A549 (cell line): ENCODE data around the gene MAP3K20. TPM values are rescaled to one million over a fixed set of nuclear protein-coding genes. Genes with fewer than 3 reads are reported as not detected.

Source experiments
- ATAC-seq, 2 experiments: fragments of 200-7000 bp in 1 of 2; fragments of >200 bp in 1 of 2; cut with Nextera tagmentation in 1 of 2; cut with Tn5 transposase in 1 of 2; 3 replicates each; pipeline versions ENCODE4 v1.8.0 to v1.9.1; 2018 to 2020; ENCODE audit warnings: mild to moderate bottlenecking in 1 of 2, moderate library complexity in 1 of 2
- CTCF ChIA-PET: fragments of 300-600 bp; sonication (Branson Sonifier 250); formaldehyde crosslinking; extraction: SDS; loops from one replicate; lab custom pipeline; 2021; ENCODE audit warnings: antibody characterized with exemption, inconsistent platforms; lab: Yijun Ruan, JAX
- POLR2A ChIA-PET: fragments of 350-600 bp; formaldehyde crosslinking; extraction: SDS; loops from one replicate; lab custom pipeline; 2021; ENCODE audit warnings: antibody characterized with exemption, inconsistent platforms; lab: Yijun Ruan, JAX
- DNase-seq, 2 experiments: peaks; one replicate each; pipeline versions ENCODE4 v3.0.0 to v3.0.0-alpha.2; 2011 to 2016; ENCODE audit warnings: low read depth in 1 of 2, low spot score in 1 of 2
- FAIRE-seq: peaks from 2 replicates; lab custom pipeline; 2011; peaks lifted over from hg19 to GRCh38; lab: Jason Lieb, UNC
- H3K27ac ChIP-seq, 2 experiments: fragments of >200 bp; sonication (Bioruptor Twin); formaldehyde crosslinking; 3 replicates each; pipeline ENCODE4 v1.5.1; 2016 to 2017
- H3K4me1 ChIP-seq: fragments of >200 bp; sonication (Bioruptor Twin); formaldehyde crosslinking; 3 replicates; pipeline ENCODE4 v1.6.1; 2016
- H3K4me2 ChIP-seq: fragments of >200 bp; sonication (Bioruptor Twin); formaldehyde crosslinking; 3 replicates; pipeline ENCODE4 v1.6.1; 2016
- H3K4me3 ChIP-seq: fragments of >200 bp; sonication (Bioruptor Twin); formaldehyde crosslinking; 3 replicates; pipeline ENCODE4 v1.5.1; 2016
- H3K9me3 ChIP-seq: fragments of >200 bp; sonication (Bioruptor Twin); formaldehyde crosslinking; 3 replicates; pipeline ENCODE4 v1.6.1; 2016
- BHLHE40 ChIP-seq: IDR thresholded peaks from 2 replicates; pipeline ENCODE4 v1.6.1; 2012; ENCODE audit warnings: low read depth, low read length, inconsistent platforms
- CBX8 ChIP-seq: fragments of 200-600 bp; sonication (generic); IDR thresholded peaks from 2 replicates; pipeline ENCODE4 v1.6.1; 2016
- CEBPB ChIP-seq, 2 experiments: fragments of >200 bp in 1 of 2; sonication (Bioruptor Twin) in 1 of 2; formaldehyde crosslinking in 1 of 2; IDR thresholded peaks; 2 replicates each; pipeline ENCODE4 v1.6.1; 2012 to 2016
- CHD2 ChIP-seq: fragments of 150-350 bp; IDR thresholded peaks from 2 replicates; pipeline ENCODE4 v1.6.1; 2014; ENCODE audit warnings: low read length; ENCODE audit not compliant: partially characterized antibody
- CHD4 ChIP-seq: fragments of 200-600 bp; sonication (generic); IDR thresholded peaks from 2 replicates; pipeline ENCODE4 v1.6.1; 2016; ENCODE audit warnings: antibody characterized with exemption, mild to moderate bottlenecking, borderline replicate concordance
- EP300 ChIP-seq, 2 experiments: fragments of >200 bp; sonication (Bioruptor Twin); formaldehyde crosslinking; IDR thresholded peaks; 2 replicates in 1 of 2; 3 replicates in 1 of 2; pipeline ENCODE4 v1.6.1; 2016 to 2017
- GATA3 ChIP-seq: IDR thresholded peaks from 2 replicates; pipeline ENCODE4 v1.6.1; 2012; ENCODE audit warnings: borderline replicate concordance
- HOXA7 ChIP-seq: fragments of 250-450 bp; sonication (Bioruptor Pico); IDR thresholded peaks from 2 replicates; pipeline ENCODE4 v1.5.0; 2020; ENCODE audit warnings: mild to moderate bottlenecking, moderate library complexity
- HOXB5 ChIP-seq: fragments of 250-450 bp; sonication (Bioruptor Pico); IDR thresholded peaks from 2 replicates; pipeline ENCODE4 v1.5.0; 2020; ENCODE audit warnings: mild to moderate bottlenecking, moderate library complexity
- JUN ChIP-seq, 2 experiments: fragments of >200 bp; sonication (Bioruptor Twin); formaldehyde crosslinking; IDR thresholded peaks; 2 replicates in 1 of 2; 3 replicates in 1 of 2; pipeline ENCODE4 v1.6.1; 2016 to 2017
- NR3C1 ChIP-seq: fragments of >200 bp; sonication (Bioruptor Twin); formaldehyde crosslinking; IDR thresholded peaks from 3 replicates; pipeline ENCODE4 v1.6.1; 2017
- RAD21 ChIP-seq, 2 experiments: fragments of >200 bp in 1 of 2; sonication (Bioruptor Twin) in 1 of 2; formaldehyde crosslinking in 1 of 2; IDR thresholded peaks in 1 of 2; conservative IDR thresholded peaks in 1 of 2; 2 replicates in 1 of 2; 3 replicates in 1 of 2; pipeline ENCODE4 v1.6.1; 2012 to 2018; ENCODE audit warnings: inconsistent platforms in 1 of 2
- RCOR1 ChIP-seq: fragments of 150-350 bp; IDR thresholded peaks from 2 replicates; pipeline ENCODE4 v1.6.1; 2014; ENCODE audit warnings: antibody characterized with exemption, low read length, low read depth
- RFX5 ChIP-seq: fragments of 450-650 bp; IDR thresholded peaks from 2 replicates; pipeline ENCODE4 v1.7.1; 2014; ENCODE audit warnings: antibody characterized with exemption, mild to moderate bottlenecking, moderate library complexity
- TP53 ChIP-seq: fragments of 250-450 bp; sonication (Bioruptor Pico); IDR thresholded peaks from 2 replicates; pipeline ENCODE4 v1.5.0; 2021; ENCODE audit warnings: mild to moderate bottlenecking, moderate library complexity
- ZC3H11A ChIP-seq: fragments of 450-650 bp; IDR thresholded peaks from 2 replicates; pipeline ENCODE4 v1.6.1; 2014; ENCODE audit warnings: antibody characterized with exemption, mild to moderate bottlenecking
- ZFP36 ChIP-seq: fragments of 450-650 bp; IDR thresholded peaks from 2 replicates; pipeline ENCODE4 v1.6.1; 2014; ENCODE audit warnings: borderline replicate concordance; ENCODE audit not compliant: partially characterized antibody
- WGBS: methylation state at CpG from one replicate; pipeline ENCODE4 v1.1.6; 2017; ENCODE audit errors: missing lambda C conversion rate; 5-methylcytosine and 5-hydroxymethylcytosine counted together
- polyA plus RNA-seq, 4 experiments: library from polyadenylated mRNA; depleted of rRNA in 3 of 4; stranded (reverse); fragments of >200 nt; fragmentation: RNase III in 1 of 4; extraction: RNeasy Plus Mini Kit Qiagen cat#74134 plus additional on column Dnase treatment in 1 of 4; gene quantifications; 2 replicates in 3 of 4; 3 replicates in 1 of 4; pipeline ENCODE4 v1.2.3, GENCODE V29; 2011 to 2017
- TF ChIP-seq, protein P1 (sequence below): fragments of >200 bp; sonication (Bioruptor Twin); formaldehyde crosslinking; IDR thresholded peaks from 3 replicates; pipeline ENCODE4 v1.5.1; 2016
- TF ChIP-seq, protein P2 (sequence below): fragments of 250-450 bp; sonication (Bioruptor Pico); IDR thresholded peaks from 2 replicates; pipeline ENCODE4 v1.5.0; 2021; ENCODE audit warnings: mild to moderate bottlenecking, moderate library complexity, borderline replicate concordance
- TF ChIP-seq, protein P3 (sequence below): fragments of 200-600 bp; sonication (generic); IDR thresholded peaks from 2 replicates; pipeline ENCODE4 v1.6.1; 2016; ENCODE audit warnings: antibody characterized with exemption, mild to moderate bottlenecking, moderate library complexity
- TF ChIP-seq, protein P4 (sequence below): fragments of >200 bp; sonication (Bioruptor Twin); formaldehyde crosslinking; IDR thresholded peaks from 3 replicates; pipeline ENCODE4 v1.6.1; 2016
- TF ChIP-seq, protein P5 (sequence below): fragments of 150-350 bp; IDR thresholded peaks from 2 replicates; pipeline ENCODE4 v1.6.1; 2014; ENCODE audit warnings: low read depth, mild to moderate bottlenecking, low read length

MAP3K20 gene
- polyA plus RNA-seq, 2 of the 4 experiments (the other 2 are of a cell fraction): 34.7 to 80.7 TPM

DNA sequence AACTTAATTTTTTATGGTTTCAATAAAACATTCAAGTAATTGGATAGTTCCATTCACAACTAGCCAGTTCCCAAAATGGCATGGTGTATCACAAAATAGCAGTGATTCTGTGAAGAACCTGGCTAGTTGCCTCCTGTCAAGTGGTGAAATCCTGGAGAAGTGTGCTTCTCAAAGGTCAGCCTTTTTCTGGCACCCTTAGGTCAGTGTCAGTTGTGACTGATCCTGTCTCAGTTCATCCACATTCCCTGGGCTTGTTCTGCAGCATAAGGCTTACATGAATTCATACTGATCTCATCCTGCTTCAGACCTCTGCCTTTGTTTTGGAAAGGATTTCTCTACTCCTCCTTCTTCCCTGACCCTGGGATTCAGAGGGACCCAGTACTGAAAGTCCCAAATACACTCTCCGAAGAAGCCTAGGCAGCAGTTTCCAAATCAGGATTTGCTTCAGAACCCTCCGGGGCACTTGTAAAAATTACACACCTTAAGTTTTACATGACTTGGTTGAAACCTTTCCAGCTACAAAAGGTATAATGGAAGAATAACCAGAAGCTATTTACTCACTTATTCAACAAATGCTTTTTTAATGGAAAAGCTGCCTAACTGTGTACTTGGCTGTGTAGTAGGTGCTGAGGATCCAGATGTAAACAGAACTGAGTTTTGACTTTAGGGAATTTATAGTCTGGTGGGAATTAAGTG, 11.0 kb downstream of the MAP3K20 start:
- peak overlapping the region; percentile 81 for H3K4me2 ChIP-seq
- 7% methylated on average over 2 of the region's 2 CpGs for WGBS
- H3K4me1 ChIP-seq: peaks cover 90% of the 10 kb centered on the region
- no peaks in the 10 kb centered on the region for H3K9me3 ChIP-seq
- CTCF ChIA-PET: interaction anchor here (1.9 kb wide), 1 partner anchor 59 kb away, joined by 5 read pairs; no protein-coding TSS in a partner anchor
- FAIRE-seq (no peak), DNase-seq (no peak), ATAC-seq (peak; percentile 16 to 41; a peak in 3 of 6 replicates)
- H3K4me3 ChIP-seq: no peak overlapping the region
- TF ChIP-seq, protein P1, sequence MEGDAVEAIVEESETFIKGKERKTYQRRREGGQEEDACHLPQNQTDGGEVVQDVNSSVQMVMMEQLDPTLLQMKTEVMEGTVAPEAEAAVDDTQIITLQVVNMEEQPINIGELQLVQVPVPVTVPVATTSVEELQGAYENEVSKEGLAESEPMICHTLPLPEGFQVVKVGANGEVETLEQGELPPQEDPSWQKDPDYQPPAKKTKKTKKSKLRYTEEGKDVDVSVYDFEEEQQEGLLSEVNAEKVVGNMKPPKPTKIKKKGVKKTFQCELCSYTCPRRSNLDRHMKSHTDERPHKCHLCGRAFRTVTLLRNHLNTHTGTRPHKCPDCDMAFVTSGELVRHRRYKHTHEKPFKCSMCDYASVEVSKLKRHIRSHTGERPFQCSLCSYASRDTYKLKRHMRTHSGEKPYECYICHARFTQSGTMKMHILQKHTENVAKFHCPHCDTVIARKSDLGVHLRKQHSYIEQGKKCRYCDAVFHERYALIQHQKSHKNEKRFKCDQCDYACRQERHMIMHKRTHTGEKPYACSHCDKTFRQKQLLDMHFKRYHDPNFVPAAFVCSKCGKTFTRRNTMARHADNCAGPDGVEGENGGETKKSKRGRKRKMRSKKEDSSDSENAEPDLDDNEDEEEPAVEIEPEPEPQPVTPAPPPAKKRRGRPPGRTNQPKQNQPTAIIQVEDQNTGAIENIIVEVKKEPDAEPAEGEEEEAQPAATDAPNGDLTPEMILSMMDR: no peak
- TF ChIP-seq HOXB5 (no peak), ZC3H11A (no peak), EP300 (IDR thresholded peaks at IDR 0.05) (no peak), HOXA7 (no peak), TP53 (CRISPR knock-in tag) (no peak)
- POLR2A ChIA-PET: no interaction called here
- peak overlapping the region; percentile 69 to 72 for H3K27ac ChIP-seq

DNA sequence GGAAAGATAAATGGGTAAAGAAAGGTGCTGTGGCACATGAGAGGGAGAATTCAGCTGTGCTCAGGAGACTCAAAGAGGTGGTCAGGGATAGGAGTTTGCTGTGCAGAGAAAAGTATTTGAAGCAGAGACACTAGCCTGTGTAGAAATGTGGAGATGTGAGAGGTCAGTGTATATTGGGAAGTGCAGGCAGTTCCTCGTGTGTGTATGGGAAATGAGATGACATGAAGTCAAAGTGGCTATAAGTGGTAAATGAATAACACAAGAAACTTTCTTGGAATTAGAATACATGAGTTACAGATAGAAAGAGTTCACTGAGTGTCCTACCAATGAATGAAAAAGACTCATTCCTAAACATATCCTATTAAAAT, 11.6 kb downstream of the MAP3K20 start:
- peaks cover 92% of the 10 kb centered on the region for H3K4me1 ChIP-seq
- no peak for FAIRE-seq
- TF ChIP-seq BHLHE40 (no peak), CBX8 (no peak)
- TF ChIP-seq, all 56 proteins: peak for 0
- peak overlapping the region; percentile 69 to 72 for H3K27ac ChIP-seq
- peak; percentile 51 to 58; a peak in 4 of 6 replicates for ATAC-seq
- POLR2A ChIA-PET: no interaction called here
- 3% methylated on average over 1 of the region's 1 CpG for WGBS
- no peak for DNase-seq
- peak overlapping the region; percentile 81 for H3K4me2 ChIP-seq
- no peak overlapping the region for H3K4me3 ChIP-seq
- H3K9me3 ChIP-seq: no peaks in the 10 kb centered on the region
- CTCF ChIA-PET: interaction anchor here (1.5 to 1.9 kb wide), 2 partner anchors 44 to 59 kb away, joined by 3 to 5 read pairs; no protein-coding TSS in a partner anchor

DNA sequence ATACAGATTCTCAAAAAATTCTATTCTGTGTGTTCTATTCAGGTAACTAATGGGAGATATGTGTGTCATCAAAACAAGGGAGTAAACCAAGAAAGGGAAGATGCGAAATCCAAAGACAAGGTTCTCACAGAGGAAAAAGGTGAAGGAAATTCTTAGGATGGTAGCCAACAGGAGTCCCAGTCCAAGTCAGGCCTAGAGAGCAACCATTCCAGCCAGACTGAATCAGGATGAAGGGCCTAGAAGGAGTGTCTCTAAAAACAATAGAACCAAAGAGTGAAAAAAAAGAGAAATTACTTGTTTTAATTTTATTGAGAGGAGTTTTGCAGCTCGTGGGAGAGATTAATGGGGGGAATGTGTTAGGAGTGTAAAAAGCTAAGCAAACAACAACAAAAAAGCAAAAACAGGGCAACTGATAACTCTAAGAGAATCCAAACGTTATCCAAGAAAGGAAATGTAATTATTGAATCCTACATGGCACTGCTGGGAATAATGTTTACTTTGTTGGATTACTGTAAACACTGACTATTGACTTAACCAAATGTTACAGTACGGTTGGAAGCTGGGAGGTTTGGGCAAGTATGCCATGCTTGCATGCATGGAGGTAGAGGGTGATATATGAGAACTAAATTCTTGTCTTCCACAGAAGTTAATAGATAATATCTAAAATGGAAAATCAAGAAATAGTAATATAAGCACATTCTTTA, 12.3 kb downstream of the MAP3K20 start:
- DNase-seq: peak in 1 of 2 experiments; percentile 76
- Histone ChIP-seq H3K27ac (peak overlapping the region; percentile 72 to 76), H3K4me3 (no peak overlapping the region), H3K4me2 (peak overlapping the region; percentile 81), H3K4me1 (peaks cover 88% of the 10 kb centered on the region), H3K9me3 (no peaks in the 10 kb centered on the region)
- 8% methylated on average over 4 of the region's 4 CpGs for WGBS
- ATAC-seq: peak in 1 of 2 experiments; percentile 82; a peak in 3 of 6 replicates
- FAIRE-seq: peak; percentile 51
- ChIA-PET CTCF (interaction anchor here (0.8 to 1.5 kb wide), 3 partner anchors 34 to 43 kb away, joined by 3 read pairs; no protein-coding TSS in a partner anchor), POLR2A (no interaction called here)
- TF ChIP-seq, protein P2, sequence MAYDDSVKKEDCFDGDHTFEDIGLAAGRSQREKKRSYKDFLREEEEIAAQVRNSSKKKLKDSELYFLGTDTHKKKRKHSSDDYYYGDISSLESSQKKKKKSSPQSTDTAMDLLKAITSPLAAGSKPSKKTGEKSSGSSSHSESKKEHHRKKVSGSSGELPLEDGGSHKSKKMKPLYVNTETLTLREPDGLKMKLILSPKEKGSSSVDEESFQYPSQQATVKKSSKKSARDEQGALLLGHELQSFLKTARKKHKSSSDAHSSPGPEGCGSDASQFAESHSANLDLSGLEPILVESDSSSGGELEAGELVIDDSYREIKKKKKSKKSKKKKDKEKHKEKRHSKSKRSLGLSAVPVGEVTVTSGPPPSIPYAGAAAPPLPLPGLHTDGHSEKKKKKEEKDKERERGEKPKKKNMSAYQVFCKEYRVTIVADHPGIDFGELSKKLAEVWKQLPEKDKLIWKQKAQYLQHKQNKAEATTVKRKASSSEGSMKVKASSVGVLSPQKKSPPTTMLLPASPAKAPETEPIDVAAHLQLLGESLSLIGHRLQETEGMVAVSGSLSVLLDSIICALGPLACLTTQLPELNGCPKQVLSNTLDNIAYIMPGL (CRISPR knock-in tag): no peak
- TF ChIP-seq, protein P3, sequence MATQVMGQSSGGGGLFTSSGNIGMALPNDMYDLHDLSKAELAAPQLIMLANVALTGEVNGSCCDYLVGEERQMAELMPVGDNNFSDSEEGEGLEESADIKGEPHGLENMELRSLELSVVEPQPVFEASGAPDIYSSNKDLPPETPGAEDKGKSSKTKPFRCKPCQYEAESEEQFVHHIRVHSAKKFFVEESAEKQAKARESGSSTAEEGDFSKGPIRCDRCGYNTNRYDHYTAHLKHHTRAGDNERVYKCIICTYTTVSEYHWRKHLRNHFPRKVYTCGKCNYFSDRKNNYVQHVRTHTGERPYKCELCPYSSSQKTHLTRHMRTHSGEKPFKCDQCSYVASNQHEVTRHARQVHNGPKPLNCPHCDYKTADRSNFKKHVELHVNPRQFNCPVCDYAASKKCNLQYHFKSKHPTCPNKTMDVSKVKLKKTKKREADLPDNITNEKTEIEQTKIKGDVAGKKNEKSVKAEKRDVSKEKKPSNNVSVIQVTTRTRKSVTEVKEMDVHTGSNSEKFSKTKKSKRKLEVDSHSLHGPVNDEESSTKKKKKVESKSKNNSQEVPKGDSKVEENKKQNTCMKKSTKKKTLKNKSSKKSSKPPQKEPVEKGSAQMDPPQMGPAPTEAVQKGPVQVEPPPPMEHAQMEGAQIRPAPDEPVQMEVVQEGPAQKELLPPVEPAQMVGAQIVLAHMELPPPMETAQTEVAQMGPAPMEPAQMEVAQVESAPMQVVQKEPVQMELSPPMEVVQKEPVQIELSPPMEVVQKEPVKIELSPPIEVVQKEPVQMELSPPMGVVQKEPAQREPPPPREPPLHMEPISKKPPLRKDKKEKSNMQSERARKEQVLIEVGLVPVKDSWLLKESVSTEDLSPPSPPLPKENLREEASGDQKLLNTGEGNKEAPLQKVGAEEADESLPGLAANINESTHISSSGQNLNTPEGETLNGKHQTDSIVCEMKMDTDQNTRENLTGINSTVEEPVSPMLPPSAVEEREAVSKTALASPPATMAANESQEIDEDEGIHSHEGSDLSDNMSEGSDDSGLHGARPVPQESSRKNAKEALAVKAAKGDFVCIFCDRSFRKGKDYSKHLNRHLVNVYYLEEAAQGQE: no peak
- TF ChIP-seq RFX5 (no peak), GATA3 (peak; percentile 78), ZFP36 (no peak), NR3C1 (no peak), CEBPB (IDR thresholded peaks at IDR 0.05) (peak in 1 of 2 experiments; percentile 69; a peak in 2 of 4 replicates), CHD4 (no peak), CHD2 (no peak), RCOR1 (no peak), RAD21 (conservative IDR thresholded peaks at IDR 0.05 in 1 of 2, IDR thresholded peaks at IDR 0.05 in 1 of 2) (peak in 1 of 2 experiments; percentile 31; a peak in 2 of 5 replicates), JUN (IDR thresholded peaks at IDR 0.05) (peak in 1 of 2 experiments; percentile 40; a peak in 1 of 5 replicates)
- TF ChIP-seq, protein P4, sequence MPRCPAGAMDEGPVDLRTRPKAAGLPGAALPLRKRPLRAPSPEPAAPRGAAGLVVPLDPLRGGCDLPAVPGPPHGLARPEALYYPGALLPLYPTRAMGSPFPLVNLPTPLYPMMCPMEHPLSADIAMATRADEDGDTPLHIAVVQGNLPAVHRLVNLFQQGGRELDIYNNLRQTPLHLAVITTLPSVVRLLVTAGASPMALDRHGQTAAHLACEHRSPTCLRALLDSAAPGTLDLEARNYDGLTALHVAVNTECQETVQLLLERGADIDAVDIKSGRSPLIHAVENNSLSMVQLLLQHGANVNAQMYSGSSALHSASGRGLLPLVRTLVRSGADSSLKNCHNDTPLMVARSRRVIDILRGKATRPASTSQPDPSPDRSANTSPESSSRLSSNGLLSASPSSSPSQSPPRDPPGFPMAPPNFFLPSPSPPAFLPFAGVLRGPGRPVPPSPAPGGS: no peak
- TF ChIP-seq, protein P5, sequence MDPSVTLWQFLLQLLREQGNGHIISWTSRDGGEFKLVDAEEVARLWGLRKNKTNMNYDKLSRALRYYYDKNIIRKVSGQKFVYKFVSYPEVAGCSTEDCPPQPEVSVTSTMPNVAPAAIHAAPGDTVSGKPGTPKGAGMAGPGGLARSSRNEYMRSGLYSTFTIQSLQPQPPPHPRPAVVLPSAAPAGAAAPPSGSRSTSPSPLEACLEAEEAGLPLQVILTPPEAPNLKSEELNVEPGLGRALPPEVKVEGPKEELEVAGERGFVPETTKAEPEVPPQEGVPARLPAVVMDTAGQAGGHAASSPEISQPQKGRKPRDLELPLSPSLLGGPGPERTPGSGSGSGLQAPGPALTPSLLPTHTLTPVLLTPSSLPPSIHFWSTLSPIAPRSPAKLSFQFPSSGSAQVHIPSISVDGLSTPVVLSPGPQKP: no peak
